Mammary epithelial cell (primary cell): ENCODE results near the gene EPHA2.

Experiments
- EZH2 ChIP-seq: IDR thresholded peaks from 2 replicates; pipeline ENCODE4 v1.6.1; 2012; ENCODE audit warnings: low read length, inconsistent platforms, borderline replicate concordance
- TF ChIP-seq, protein P1 (sequence below), 2 donors: IDR thresholded peaks in 1 of 2; conservative IDR thresholded peaks in 1 of 2; 2 replicates each; pipeline ENCODE4 v1.5.1; 2011 to 2012; ENCODE audit warnings: inconsistent platforms in 2 of 2, low read length in 2 of 2, mild to moderate bottlenecking in 2 of 2, control low read depth in 1 of 2, low read depth in 1 of 2; ENCODE audit not compliant: insufficient read depth in 1 of 2; ENCODE audit errors: extremely low read depth in 1 of 2

DNA sequence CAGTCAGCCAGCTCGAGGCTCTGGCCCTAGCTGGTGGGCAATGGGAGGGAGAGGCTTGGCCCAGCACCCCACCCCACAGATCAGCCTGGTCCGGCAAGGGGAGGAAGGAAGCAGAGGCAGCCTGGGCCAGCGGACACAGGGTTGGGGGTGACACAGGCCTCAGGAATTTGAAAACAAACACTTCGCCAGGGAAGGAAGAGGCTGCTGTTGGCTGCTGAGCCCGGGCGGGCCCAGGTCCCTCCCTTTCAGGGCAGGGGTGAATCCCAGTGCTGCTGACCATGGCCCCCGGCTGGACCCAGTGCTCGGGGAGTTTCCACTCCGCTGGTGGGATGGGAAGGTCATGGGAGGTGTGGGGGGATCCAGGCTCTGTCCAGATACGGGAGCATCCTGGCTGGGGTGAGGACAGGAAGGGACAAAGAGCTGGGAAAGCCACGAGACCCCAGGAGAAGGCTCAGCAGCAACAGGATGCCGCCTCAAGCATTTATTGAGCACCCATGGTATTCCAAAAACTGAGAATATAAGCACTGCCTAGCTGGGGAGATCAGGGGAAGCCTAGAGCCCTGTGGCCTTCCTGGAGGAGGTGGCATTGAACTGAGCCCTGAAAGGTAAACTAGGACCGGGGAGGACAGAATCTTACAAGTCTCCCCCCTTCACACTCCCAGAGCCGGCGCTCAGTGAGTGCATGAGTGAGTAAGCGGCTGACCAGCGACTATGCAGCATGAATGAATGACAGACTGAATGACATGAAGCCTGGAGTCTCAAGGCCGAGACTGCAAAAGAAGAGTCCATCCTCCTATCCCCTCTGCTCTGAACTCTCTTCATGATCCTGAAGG is 26.2 kb upstream of the EPHA2 start:
- TF ChIP-seq, protein P1, sequence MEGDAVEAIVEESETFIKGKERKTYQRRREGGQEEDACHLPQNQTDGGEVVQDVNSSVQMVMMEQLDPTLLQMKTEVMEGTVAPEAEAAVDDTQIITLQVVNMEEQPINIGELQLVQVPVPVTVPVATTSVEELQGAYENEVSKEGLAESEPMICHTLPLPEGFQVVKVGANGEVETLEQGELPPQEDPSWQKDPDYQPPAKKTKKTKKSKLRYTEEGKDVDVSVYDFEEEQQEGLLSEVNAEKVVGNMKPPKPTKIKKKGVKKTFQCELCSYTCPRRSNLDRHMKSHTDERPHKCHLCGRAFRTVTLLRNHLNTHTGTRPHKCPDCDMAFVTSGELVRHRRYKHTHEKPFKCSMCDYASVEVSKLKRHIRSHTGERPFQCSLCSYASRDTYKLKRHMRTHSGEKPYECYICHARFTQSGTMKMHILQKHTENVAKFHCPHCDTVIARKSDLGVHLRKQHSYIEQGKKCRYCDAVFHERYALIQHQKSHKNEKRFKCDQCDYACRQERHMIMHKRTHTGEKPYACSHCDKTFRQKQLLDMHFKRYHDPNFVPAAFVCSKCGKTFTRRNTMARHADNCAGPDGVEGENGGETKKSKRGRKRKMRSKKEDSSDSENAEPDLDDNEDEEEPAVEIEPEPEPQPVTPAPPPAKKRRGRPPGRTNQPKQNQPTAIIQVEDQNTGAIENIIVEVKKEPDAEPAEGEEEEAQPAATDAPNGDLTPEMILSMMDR (conservative IDR thresholded peaks at IDR 0.05 in 1 of 2, IDR thresholded peaks at IDR 0.05 in 1 of 2; ENCODE audit: extremely low read depth in 1 of 2, insufficient read depth in 1 of 2, low read depth in 1 of 2, low read length in 2 of 2), result no peak
- TF ChIP-seq EZH2, result no peak
